NCI-H524 treated with DMSO at 0.1 percent for 48 hours (cell line): ENCODE measurements around the gene ARHGEF39.

Experiments
- DNase-seq: peaks from one replicate; lab custom pipeline; 2025; lab: John Stamatoyannopoulos, UW

ARHGEF39 gene, protein sequence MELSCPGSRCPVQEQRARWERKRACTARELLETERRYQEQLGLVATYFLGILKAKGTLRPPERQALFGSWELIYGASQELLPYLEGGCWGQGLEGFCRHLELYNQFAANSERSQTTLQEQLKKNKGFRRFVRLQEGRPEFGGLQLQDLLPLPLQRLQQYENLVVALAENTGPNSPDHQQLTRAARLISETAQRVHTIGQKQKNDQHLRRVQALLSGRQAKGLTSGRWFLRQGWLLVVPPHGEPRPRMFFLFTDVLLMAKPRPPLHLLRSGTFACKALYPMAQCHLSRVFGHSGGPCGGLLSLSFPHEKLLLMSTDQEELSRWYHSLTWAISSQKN

DNA sequence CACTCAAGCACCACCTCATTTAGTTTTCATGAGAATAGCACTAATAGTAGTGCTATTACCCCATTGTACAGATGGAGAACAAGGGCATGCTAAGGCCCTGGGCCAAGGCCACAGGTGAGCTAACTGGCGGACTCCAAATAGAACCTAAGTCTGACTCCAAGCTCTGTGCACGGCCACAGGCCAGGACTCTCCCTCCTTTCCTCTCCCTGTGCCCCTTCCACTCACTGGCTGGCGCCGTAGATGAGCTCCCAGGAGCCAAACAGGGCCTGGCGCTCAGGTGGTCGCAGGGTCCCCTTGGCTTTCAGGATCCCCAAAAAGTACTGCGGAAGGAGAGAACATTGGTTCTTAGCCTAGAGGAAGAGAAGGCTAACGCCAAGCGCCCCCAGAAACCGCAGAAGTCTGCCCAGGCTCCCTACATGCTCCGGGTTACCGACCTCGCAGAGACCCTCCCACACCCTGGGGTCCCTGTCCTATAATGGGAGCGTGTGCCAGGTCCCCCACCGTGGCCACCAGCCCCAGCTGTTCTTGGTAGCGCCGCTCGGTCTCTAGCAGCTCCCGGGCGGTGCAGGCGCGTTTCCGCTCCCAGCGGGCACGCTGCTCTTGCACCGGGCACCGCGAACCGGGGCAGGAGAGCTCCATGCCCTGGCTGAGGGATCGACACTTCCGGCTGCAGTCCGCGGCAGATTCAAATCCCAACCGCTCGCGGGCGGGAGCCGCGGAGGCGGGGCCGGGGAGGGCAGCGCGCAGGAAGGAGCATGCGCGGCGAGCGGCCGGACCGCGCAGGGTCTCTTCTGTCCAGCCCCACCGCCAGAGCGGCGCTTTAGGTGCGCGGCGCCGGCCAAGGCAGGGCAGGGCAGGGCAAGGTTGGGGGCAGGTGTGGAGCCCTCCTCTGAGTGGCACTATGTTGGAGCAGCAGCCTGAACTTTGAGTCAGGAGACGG, at the start of gene ARHGEF39:
ARHGEF39 (minus strand) TSS at position 665 of the 940 bp plus-strand sequence; CDS start at position 639, 26 bp downstream.
- peak; percentile 5 for DNase-seq

DNA sequence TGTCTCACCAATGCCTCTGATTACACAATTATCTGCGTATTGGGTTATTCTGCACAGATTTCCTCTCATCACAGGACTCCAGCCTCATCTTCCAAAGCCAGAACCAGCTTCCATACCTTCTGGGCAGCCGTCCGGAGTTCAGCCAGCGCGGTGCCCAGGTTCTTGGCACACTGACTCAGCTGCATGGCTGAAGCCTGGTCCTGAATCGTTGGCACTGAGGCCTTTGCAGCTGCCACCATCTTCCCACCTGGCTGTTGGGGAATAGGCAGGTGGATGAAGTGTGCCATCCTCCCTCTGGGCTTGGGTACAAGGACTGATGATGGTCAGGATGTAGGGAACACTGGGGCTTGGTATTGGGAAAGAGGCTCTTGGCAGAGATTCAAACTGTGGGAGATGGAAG, 49.1 kb upstream of the ARHGEF39 start:
- DNase-seq: no peak

DNA sequence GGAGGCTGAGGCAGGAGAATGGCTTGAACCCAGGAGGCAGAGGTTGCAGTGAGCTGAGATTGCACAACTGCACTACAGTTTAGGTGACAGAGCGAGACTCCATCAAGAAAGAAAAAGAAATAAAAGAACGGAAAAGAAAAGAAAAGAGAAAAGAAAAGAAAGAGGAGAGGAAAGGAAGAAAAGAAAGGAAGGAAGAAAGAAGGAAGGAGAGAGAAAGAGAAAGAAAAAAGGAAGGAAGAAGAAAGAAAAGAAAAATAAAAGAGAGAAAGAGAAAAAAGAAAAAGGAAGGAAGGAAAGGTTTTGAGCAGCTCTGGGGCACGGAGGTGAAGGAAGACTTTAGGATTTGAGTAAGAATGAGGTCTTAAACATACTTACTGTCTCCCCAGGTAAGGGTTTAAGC, 48.6 kb upstream of the ARHGEF39 start:
- no peak for DNase-seq

DNA sequence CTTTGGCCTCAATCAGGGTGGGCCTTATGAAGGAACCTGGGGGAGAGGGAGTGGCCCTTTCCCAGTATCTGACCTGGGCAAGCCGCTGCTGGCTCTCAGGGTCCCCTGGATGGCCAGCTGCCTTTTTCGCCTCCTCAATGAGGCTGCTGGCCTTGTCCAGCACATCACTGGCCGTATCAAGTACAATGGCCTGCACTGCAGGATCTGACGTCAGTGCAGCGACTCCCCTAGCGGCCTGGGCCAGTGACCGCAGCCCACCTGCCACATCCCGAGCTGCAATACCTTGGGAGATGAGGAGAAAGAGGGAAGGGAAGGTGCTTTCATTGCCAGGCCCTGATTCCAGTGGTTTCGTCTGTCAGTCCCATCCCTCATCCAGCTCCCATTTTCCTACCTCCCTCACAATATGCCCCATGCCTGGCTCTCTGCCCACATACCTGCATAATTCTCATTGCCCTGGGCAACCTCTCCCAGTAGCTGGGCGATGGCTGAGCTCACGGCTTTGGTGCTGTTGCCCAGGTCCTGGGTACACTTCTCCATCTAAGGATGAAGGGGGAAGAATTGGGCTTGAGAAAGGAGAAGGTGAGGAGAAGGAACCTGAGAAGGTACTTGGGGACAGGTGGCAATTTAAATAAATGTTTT, 47.9 kb upstream of the ARHGEF39 start:
- DNase-seq: no peak

GRCh38 chr9:35711501-35712428, 46.8 kb upstream of the ARHGEF39 start:
- DNase-seq: no peak

- no peak for DNase-seq
Observed at GRCh38 chr9:35710818-35711500, 46.0 kb upstream of the ARHGEF39 start.

DNA sequence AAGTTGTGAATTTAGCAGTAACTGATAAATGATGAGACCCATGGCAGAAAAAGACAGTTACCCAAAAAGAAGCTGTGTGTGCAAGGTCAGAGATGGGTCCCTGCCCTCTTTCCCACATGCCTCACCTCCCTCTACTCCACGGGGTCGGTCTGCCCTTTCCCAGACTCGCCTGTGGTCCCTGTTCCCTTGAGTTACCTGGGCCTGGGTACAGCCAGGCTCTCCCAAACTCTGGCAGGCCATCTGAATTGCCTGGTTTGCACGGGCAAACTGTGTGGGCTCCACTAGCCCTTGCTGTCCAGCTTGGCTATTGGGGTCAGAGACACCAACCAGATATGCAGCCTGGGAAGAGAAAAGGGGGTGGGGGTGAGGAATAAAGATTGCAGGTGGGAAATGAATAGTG, 43.2 kb upstream of the ARHGEF39 start:
- no peak for DNase-seq

- no peak for DNase-seq
Observed at GRCh38 chr9:35706951-35707350, 42.0 kb upstream of the ARHGEF39 start.

- no peak for DNase-seq
Observed at GRCh38 chr9:35705836-35706430, 40.9 kb upstream of the ARHGEF39 start.

DNA sequence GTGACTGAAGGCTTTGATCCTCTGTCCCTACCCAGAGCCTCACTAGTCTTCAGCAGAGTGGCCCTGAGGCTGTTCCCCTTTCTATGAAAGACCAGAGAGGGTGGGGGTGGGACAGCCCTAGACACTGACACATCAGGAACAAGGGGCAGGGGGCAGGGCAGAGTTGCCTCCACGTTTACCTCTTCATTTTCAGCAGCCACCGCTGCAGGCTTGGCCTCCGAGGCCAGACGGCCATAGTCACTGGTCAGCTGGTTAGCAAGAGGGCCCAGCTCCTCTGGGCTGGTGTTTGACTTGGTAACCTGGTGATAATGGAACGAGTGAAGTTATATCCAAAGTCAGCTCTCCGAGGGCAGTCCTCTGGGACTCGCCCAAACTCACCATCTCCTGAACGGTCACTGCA, 40.4 kb upstream of the ARHGEF39 start:
- no peak for DNase-seq

GRCh38 chr9:35703906-35704672, 39.1 kb upstream of the ARHGEF39 start:
- no peak for DNase-seq

GRCh38 chr9:35702696-35703095, 37.7 kb upstream of the ARHGEF39 start:
- no peak for DNase-seq

DNA sequence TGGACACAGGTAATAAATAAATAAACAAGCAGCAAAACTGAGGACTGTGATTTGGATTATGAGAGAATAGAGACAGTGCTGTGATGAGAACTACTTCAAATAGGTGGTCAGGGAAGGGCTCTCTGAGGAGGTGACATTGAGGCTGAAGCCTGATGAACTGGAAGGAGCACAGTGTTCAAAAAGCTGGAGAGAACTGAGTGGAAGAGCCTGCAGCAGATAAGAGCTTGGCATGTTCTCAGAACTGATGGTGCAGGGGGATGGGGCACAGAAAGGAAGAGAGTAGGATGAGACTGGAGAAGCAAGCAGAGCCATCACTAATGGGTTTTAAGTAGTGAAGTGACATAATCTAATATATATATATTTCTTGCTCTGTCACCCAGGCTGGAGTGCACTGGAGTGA, 35.9 kb upstream of the ARHGEF39 start:
- no peak for DNase-seq

GRCh38 chr9:35700031-35700430, 35.0 kb upstream of the ARHGEF39 start:
- DNase-seq: no peak

GRCh38 chr9:35698231-35698630, 33.2 kb upstream of the ARHGEF39 start:
- no peak for DNase-seq

DNA sequence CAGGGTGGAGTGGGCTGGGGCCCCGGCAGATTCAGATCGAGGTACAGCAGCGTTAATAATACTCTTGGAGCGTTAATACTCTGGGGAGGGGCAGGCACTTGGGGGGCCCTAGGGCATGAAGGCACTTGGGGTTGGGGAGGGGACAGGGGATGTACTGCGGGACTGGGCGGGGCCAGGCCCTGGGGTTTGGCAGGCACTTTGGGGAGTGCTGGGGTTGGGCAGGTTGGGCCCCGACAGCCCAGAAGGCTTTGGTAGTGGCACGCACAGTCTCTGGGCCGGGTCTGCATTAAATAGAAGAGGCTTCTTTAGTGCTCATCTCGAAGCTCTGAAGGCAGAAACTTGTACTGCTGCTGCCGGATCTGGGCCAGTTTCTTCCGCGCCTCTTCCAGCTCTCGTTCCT, 32.5 kb upstream of the ARHGEF39 start:
- no peak for DNase-seq

GRCh38 chr9:35696520-35697215, 31.7 kb upstream of the ARHGEF39 start:
- no peak for DNase-seq

GRCh38 chr9:35695943-35696401, 31.0 kb upstream of the ARHGEF39 start:
- no peak for DNase-seq

GRCh38 chr9:35691757-35692301, 26.8 kb upstream of the ARHGEF39 start:
- no peak for DNase-seq
